HG02938 (cell line): ENCODE data around the gene MRPL3.

Experiments
- ATAC-seq: cut with Tn5 transposase; IDR thresholded peaks from one replicate; pipeline ENCODE4 v1.9.1; 2021; ENCODE audit warnings: mild to moderate bottlenecking, moderate library complexity; ENCODE audit not compliant: unreplicated experiment

Gene MRPL3

DNA sequence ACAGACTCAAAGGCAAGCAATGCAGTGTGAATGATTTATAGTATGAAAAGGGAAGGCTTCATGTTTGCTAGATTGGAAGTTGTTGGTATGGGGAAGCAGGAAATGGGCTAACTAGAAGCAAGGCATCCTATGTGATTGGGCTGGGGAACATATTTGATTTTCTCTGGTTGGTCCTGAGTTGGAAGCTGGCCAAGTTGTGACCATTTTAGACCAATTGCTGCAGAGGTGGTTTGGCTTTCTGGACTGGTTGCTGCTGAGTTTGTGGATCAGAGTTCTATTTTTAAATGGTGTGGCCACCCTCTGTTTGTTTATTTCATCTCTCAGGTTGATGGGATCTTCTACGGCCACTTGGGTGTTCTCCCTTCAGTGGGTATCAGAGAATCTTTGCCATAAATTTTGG, 81.5 kb downstream of the MRPL3 start:
- ATAC-seq, result no peak

DNA sequence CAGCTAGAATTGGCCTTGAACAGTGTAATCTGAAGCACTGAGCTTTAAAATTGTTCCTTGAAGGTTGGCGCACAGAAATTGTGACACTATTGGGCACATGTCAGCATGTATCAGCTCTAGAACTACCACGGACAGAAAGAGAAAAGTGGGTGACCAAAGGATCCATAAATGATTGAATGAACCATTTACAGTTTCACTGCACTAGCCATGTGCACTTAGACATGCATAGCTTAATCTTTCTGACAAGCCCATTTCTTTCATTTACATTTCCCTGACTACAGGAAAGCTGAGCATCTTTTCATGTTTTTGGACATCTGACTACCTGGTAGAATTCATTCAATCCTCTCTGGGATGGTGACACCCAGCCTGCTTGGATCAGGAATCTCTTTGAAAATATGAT, 85.0 kb downstream of the MRPL3 start:
- ATAC-seq, result no peak
